ENCODE results near the gene ZCCHC24. TPM values are rescaled to one million over a fixed set of nuclear protein-coding genes. Genes with fewer than 3 reads are reported as not detected.

Gene ZCCHC24
- total and polyA plus RNA-seq, 2 donors (not counting 3 experiments of a cell fraction or from before 2014, with no cell fraction given) = 5.2 to 8.4 TPM

DNA sequence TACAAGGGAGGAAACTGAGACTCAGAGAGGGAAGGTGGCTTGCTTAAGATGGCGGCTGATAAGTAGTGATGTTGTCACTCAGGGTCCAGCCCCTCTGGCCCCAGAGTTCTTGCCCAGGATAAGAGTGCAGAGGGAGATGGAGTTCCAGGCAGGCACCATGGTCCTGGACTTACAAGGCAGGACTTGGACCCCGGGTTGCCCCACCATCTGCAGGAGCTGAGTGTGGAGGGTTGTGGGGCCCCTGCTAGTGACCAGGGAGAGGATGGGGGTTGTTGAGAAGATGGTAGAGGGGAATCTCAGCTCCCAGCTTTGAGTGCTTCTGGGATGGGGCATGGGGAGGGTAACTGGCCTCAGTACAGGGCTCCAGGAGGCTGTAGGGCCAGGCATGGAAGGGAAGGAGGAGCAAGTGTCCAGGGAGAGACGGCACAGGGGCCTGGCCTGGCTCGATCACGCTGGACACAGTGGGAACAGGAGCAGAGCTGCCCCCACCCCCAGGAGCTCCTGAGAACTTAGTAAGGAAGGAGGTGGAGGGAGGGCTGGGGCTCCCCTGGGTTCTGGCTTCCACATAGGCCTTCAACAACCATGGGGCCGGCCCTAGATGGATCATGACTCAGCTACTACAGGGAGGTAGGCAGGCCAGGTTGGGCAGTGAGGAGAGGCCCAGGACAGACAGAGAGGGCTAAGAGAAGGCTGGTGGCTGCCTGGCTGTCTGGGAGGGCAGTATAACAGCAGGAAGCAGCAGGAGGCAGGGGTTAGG is 69.9 kb downstream of the ZCCHC24 start:
- no peaks in the 10 kb centered on the region for H3K9me1 ChIP-seq (replicated peaks; ENCODE audit: control insufficient read depth, extremely low read depth, insufficient read depth, low read length)
- H3K4me3 ChIP-seq (replicated peaks in 1 of 3; ENCODE audit: insufficient read depth in 1 of 3, low read depth in 1 of 3, low read length in 3 of 3) = no peak overlapping the region
- H3K9me3 ChIP-seq (replicated peaks; ENCODE audit: control insufficient read depth, insufficient read depth, low read length) = no peaks in the 10 kb centered on the region
- dilution Hi-C loops (cut with MboI; ENCODE audit: extremely low pct_ligation_motif_present, low sequenced_read_pairs) = no loop called here
- TF ChIP-seq, protein P1, sequence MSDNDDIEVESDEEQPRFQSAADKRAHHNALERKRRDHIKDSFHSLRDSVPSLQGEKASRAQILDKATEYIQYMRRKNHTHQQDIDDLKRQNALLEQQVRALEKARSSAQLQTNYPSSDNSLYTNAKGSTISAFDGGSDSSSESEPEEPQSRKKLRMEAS (IDR thresholded peaks at IDR 0.05; ENCODE audit: insufficient read depth, insufficient read length) = no peak
- TF ChIP-seq JUN (IDR thresholded peaks at IDR 0.05; ENCODE audit: borderline replicate concordance, insufficient read depth, insufficient read length, low read depth) = no peak
- TF ChIP-seq MYC (IDR thresholded peaks at IDR 0.05; ENCODE audit: low read depth, low read length) = no peak
- TF ChIP-seq POLR2AphosphoS5 (IDR thresholded peaks at IDR 0.05; ENCODE audit: insufficient read depth, low read depth, low read length) = no peak
- no peak for TF ChIP-seq EZH2 (IDR thresholded peaks at IDR 0.05; ENCODE audit: borderline replicate concordance, low read depth, low read length, severe bottlenecking)
- TF ChIP-seq POLR2A (IDR thresholded peaks at IDR 0.05; ENCODE audit: low read depth, low read length) = no peak
- no peak for TF ChIP-seq GATA2 (IDR thresholded peaks at IDR 0.05; ENCODE audit: insufficient read depth, insufficient read length, low read depth, low read length)
- TF ChIP-seq CTCF (IDR thresholded peaks at IDR 0.05; ENCODE audit: extremely low read depth in 1 of 2, insufficient read depth in 1 of 2, low read depth in 1 of 2, low read length in 2 of 2) = no peak
- no peak for TF ChIP-seq FOS (IDR thresholded peaks at IDR 0.05; ENCODE audit: borderline replicate concordance, insufficient read depth, low read length)
- H4K20me1 ChIP-seq (replicated peaks; ENCODE audit: control insufficient read depth, extremely low read depth, insufficient read depth, low read length) = no peaks in the 10 kb centered on the region
- H3K9ac ChIP-seq (replicated peaks; ENCODE audit: extremely low read depth, insufficient read depth, low read length) = no peak overlapping the region
- intact Hi-C loops (cut with micrococcal nuclease) = no loop called here
- no peak overlapping the region for H3K4me2 ChIP-seq (ENCODE audit: insufficient read depth, low read length)
- no peak overlapping the region for H2AFZ ChIP-seq (ENCODE audit: low read depth, low read length)
- no TSS peak for BruUV-seq (replicated peaks)
- H3K4me1 ChIP-seq (ENCODE audit: control insufficient read depth, extremely low read depth, insufficient read depth, low read length) = no peaks in the 10 kb centered on the region
- FAIRE-seq = no peak
- ChIA-PET CTCF (interaction anchor here (0.8 to 5.2 kb wide), 8 partner anchors 16 to 112 kb away, joined by 3 to 139 read pairs (median 12); no protein-coding TSS in a partner anchor), POLR2A (no interaction called here)
- H3K36me3 ChIP-seq (ENCODE audit: control insufficient read depth in 2 of 2, extremely low read depth in 1 of 2, insufficient read depth in 2 of 2, low read length in 2 of 2) = no peaks in the 10 kb centered on the region
- no peaks in the 10 kb centered on the region for H3K79me2 ChIP-seq (ENCODE audit: control insufficient read depth, insufficient read depth, low read length)
- no peak overlapping the region for H3K27ac ChIP-seq (ENCODE audit: insufficient read depth, low read depth, low read length)
- no peak for DNase-seq (ENCODE audit: low read depth, low spot score)
- peaks cover 4 to 5% of the 10 kb centered on the region in 2 experiments for H3K27me3 ChIP-seq (ENCODE audit: control insufficient read depth in 2 of 2, insufficient read depth in 2 of 2, low read length in 2 of 2)

Measured in endothelial cell of umbilical vein (primary cell).